Activated CD4-positive, alpha-beta T cell treated with anti-CD3 and anti-CD28 coated beads, Interleukin-2, amount 50 U/mL, for 48 hours (primary cell): Measurements from ENCODE around the gene CMSS1.
"Not testable (repeated sequence)": the region's sequence is repeated elsewhere in the genome, so short reads cannot be mapped to it uniquely, and the experiment has no call there.

Experiments
- DNase-seq, 2 experiments: peaks; one replicate each; pipeline ENCODE4 v3.0.0-alpha.2; 2020

The CMSS1 gene

GRCh38 chr3:100207886-100208285, 390.2 kb downstream of the CMSS1 start:
- no peak for DNase-seq

- no peak for DNase-seq
Measured at GRCh38 chr3:100209169-100209568, 391.5 kb downstream of the CMSS1 start.

DNA sequence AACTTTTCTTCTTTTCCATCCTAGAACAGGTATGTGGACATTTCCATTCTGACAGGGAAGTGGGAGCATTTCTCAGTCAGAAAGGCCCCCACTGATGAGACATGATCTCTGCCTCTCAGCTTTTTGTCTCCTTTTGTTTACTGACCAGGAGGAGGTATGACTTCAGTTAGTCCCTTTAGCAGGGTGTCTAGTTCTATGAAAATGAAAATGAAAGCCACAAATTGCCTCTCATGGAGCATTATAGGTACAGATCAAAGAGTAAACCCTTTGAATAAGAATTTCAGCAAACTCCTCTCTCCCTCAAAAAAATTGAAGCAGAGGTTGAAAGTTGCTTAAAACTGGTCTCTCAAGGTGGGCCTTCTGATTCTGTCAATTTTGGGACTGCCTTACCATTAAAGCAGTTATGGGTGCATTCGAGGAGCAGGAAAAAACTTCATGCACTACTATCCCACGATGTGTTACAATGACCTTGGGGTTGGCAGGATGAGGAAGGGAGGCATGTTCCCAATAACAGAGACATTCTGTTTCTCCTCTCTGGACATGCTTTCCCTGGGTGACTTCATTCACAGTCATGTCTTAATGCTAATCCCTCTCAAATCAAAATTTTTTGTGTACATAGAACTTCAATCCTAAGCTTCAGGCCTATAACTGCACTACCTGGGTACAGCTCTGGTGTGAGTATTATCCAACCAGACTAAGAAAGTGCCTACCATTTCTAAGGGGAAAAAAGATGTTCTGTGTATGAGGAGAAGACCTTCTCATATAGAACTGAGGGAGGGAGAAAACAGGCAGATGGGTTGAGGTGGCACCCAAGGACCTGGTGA, 392.5 kb downstream of the CMSS1 start:
- DNase-seq: no peak

DNA sequence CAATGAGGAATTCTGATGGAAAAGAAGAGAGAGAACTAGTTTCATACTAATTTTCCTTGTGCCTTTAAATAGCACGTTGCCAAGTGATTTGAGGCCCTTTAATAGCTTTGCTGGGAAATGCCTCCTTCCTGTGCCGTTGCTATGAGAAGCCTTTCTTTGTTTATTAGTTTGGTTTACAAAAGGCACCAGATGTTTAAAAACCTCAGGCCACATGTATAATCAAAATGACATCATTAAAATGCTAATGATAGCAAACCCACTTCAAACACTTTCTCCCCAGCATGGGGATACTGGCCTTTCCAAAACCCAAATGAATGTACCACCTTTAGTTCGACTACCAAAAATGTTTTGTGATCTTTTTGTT, 393.1 kb downstream of the CMSS1 start:
- DNase-seq: no peak

GRCh38 chr3:100213891-100214573, 396.4 kb downstream of the CMSS1 start:
- no peak for DNase-seq

DNA sequence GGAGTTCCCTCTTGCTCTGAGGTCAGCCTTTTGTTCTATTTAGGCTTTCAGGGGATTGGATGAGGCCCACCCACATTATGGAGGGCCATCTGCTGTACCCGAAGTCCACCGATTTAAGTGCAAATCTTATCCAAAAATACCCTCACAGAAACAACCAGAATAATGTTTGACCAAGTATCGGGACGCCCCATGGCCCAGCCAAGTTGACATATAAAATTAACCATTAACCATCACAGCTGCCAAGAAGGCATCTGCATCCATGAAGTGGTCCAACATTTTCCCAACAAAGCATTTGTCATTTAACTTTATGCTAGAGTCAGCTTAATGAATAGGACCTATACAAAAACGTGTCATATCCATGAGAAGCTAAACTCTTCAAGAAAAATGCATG, 396.9 kb downstream of the CMSS1 start:
- DNase-seq: no peak

GRCh38 chr3:100216713-100217112, 399.1 kb downstream of the CMSS1 start:
- no peak for DNase-seq

- no peak for DNase-seq
Measured at GRCh38 chr3:100221159-100221558, 403.5 kb downstream of the CMSS1 start.

DNA sequence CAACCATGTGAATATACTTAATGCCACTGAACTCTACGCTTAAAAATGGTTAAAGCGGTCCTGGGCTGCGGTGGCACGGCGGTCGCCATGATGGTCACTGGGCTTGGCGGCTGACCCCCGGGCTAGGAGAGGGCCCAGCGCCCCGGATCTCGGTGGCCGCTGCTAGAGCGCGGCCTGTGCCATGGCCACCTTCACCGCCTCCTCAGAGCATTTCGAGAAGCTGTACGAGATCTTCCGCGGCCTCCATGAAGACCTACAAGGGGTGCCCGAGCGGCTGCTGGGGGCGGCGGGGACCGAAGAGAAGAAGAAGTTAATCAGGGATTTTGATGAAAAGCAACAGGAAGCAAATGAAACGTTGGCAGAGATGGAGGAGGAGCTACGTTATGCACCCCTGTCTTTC, 407.5 kb downstream of the CMSS1 start:
- DNase-seq: no peak

DNA sequence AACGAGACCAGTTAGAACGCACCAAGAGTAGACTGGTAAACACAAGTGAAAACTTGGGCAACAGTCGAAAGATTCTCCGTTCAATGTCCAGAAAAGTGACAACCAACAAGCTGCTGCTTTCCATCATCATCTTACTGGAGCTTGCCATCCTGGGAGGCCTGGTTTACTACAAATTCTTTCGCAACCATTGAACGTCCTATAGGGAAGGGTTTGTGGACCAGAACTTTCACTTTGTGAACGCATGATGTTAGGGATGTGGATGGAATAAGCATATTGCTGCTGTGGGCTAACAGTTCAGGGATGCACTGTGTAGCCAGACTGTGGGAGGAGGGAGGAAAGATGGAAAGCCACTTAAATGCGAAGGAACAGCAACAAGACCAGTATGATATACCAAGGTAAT, 408.2 kb downstream of the CMSS1 start:
- no peak for DNase-seq

- no peak for DNase-seq
Measured at GRCh38 chr3:100226712-100227429, 409.2 kb downstream of the CMSS1 start.

DNA sequence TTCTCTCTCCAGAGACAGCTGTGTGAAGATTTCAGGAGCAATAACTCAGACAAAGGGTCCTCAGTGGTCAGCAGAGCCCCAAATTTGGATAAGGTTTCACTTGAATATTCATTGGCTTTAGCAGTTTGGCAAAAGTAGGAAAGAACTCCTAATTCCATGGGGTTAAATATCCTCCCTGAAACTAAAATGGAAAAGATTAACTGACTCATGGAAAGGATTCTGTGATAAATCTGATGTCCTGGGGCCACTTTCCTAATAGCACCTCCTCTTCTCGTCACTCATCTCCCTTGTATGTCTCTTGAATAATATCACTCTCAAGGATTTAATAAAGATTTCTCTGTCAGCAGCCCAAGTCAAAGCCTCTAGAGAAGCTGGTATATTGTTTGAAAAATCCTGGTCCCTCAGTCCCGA, 409.9 kb downstream of the CMSS1 start:
- DNase-seq: no peak

DNA sequence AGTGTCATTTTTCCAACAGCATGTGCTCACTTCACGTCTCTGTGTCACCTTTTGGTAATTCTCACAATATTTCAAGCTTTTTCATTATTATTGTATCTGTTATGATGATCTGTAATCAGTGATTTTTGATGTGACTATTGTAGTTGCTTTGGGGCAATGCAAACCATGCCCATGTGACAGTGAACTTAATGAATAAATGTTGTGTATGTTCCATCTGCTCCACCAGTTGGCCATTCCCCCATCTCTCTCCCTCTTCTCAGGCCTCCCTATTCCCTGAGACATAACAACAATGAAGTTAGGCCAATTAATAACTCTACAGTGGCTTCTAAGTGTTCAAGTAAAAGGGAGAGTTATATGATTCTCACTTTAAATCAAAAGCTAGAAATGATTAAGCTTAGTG, 410.6 kb downstream of the CMSS1 start:
- no peak for DNase-seq

- not testable (repeated sequence) for DNase-seq
Measured at GRCh38 chr3:100229188-100229587, 411.5 kb downstream of the CMSS1 start.

GRCh38 chr3:100230710-100231109, 413.0 kb downstream of the CMSS1 start:
- DNase-seq: no peak
